ENCODE data around the gene CTSE. TPM values are rescaled to one million over a fixed set of nuclear protein-coding genes. Genes with fewer than 3 reads are reported as not detected.
"Not testable (repeated sequence)": the region's sequence is repeated elsewhere in the genome, so short reads cannot be mapped to it uniquely, and the experiment has no call there.

The CTSE gene
- total and polyA plus RNA-seq, 2 of the 13 experiments (the other 11 are each of a cell fraction or from before 2014, with no cell fraction given), result 0.50 to 0.69 TPM

- peak; percentile 72 for TF ChIP-seq SAP130 (CRISPR knock-in tag; IDR thresholded peaks at IDR 0.05; ENCODE audit: low read depth)
- peak; percentile 85 for TF ChIP-seq ZFY (CRISPR knock-in tag; IDR thresholded peaks at IDR 0.05)
- peak; percentile 42; the same call in 1 of the 2 replicates for TF ChIP-seq ZBTB20 (CRISPR knock-in tag; IDR thresholded peaks at IDR 0.05; ENCODE audit: borderline replicate concordance, low read depth)
- TF ChIP-seq GFI1 (CRISPR knock-in tag; IDR thresholded peaks at IDR 0.05; ENCODE audit: borderline replicate concordance), result peak; percentile 57; the same call in 1 of the 2 replicates
- 0 out of 2 replicates have a peak, but pooled peaks have one; percentile 23 for TF ChIP-seq ZNF225 (CRISPR knock-in tag; IDR thresholded peaks at IDR 0.05)
- TF ChIP-seq KLF12 (CRISPR knock-in tag; IDR thresholded peaks at IDR 0.05; ENCODE audit: borderline replicate concordance), result 0 out of 2 replicates have a peak, but pooled peaks have one; percentile 29
- peak; percentile 48; the same call in 1 of the 2 replicates for TF ChIP-seq ZNF34 (CRISPR knock-in tag; IDR thresholded peaks at IDR 0.05; ENCODE audit: borderline replicate concordance)
- TF ChIP-seq SALL1 (CRISPR knock-in tag; IDR thresholded peaks at IDR 0.05), result peak; percentile 83
- peak; percentile 74 for TF ChIP-seq ELF3 (CRISPR knock-in tag; IDR thresholded peaks at IDR 0.05)
- peak; percentile 95 for TF ChIP-seq ZNF263 (CRISPR knock-in tag; IDR thresholded peaks at IDR 0.05)
- not testable (repeated sequence) for TF ChIP-seq SOX13 (IDR thresholded peaks at IDR 0.05)
- 0 out of 4 replicates have a peak, but pooled peaks of 1 of the 2 experiments have one; percentile 38 for TF ChIP-seq SOX13 (CRISPR knock-in tag; conservative IDR thresholded peaks at IDR 0.05 in 1 of 2, IDR thresholded peaks at IDR 0.05 in 1 of 2)
- peak; percentile 32; the same call in 1 of the 2 replicates for TF ChIP-seq YEATS2 (CRISPR knock-in tag; IDR thresholded peaks at IDR 0.05; ENCODE audit: borderline replicate concordance)
- TF ChIP-seq KAT8 (CRISPR knock-in tag; IDR thresholded peaks at IDR 0.05), result peak; percentile 60; the same call in 1 of the 2 replicates
- TF ChIP-seq ZNF891 (CRISPR knock-in tag; IDR thresholded peaks at IDR 0.05), result peak; percentile 83; the same call in 1 of the 2 replicates
- peak; percentile 68; the same call in 1 of the 2 replicates for TF ChIP-seq HOXA5 (CRISPR knock-in tag; IDR thresholded peaks at IDR 0.05)
- peak; percentile 56; the same call in 1 of the 2 replicates for TF ChIP-seq JUND (CRISPR knock-in tag; IDR thresholded peaks at IDR 0.05)
- TF ChIP-seq GMEB1 (CRISPR knock-in tag; IDR thresholded peaks at IDR 0.05; ENCODE audit: borderline replicate concordance), result 0 out of 2 replicates have a peak, but pooled peaks have one; percentile 35
- TF ChIP-seq CSRNP1 (CRISPR knock-in tag; IDR thresholded peaks at IDR 0.05), result 0 out of 2 replicates have a peak, but pooled peaks have one; percentile 51
- 0 out of 2 replicates have a peak, but pooled peaks have one; percentile 35 for TF ChIP-seq JUN (CRISPR knock-in tag; IDR thresholded peaks at IDR 0.05)
- TF ChIP-seq YEATS4 (CRISPR knock-in tag; IDR thresholded peaks at IDR 0.05; ENCODE audit: borderline replicate concordance), result peak; percentile 63
- 0 out of 2 replicates have a peak, but pooled peaks have one; percentile 65 for TF ChIP-seq HIVEP1 (CRISPR knock-in tag; IDR thresholded peaks at IDR 0.05)
- TF ChIP-seq ASH2L (IDR thresholded peaks at IDR 0.05; ENCODE audit: insufficient read length, low read depth, low read length), result peak; percentile 54
- TF ChIP-seq PHF5A (CRISPR knock-in tag; IDR thresholded peaks at IDR 0.05; ENCODE audit: low read depth, unreplicated experiment), result peak; percentile 52
Measured at GRCh38 chr1:206052919-206053610, 29.4 kb upstream of the CTSE start, which contains the start of gene RHEX (continued).

All from HepG2 (cell line).